SHP77 treated with DMSO at 0.1 percent for 48 hours (cell line): ENCODE results near the gene MN1.

ENCODE experiments used
- DNase-seq: peaks from one replicate; lab custom pipeline; 2025; lab: John Stamatoyannopoulos, UW

Gene MN1

DNA sequence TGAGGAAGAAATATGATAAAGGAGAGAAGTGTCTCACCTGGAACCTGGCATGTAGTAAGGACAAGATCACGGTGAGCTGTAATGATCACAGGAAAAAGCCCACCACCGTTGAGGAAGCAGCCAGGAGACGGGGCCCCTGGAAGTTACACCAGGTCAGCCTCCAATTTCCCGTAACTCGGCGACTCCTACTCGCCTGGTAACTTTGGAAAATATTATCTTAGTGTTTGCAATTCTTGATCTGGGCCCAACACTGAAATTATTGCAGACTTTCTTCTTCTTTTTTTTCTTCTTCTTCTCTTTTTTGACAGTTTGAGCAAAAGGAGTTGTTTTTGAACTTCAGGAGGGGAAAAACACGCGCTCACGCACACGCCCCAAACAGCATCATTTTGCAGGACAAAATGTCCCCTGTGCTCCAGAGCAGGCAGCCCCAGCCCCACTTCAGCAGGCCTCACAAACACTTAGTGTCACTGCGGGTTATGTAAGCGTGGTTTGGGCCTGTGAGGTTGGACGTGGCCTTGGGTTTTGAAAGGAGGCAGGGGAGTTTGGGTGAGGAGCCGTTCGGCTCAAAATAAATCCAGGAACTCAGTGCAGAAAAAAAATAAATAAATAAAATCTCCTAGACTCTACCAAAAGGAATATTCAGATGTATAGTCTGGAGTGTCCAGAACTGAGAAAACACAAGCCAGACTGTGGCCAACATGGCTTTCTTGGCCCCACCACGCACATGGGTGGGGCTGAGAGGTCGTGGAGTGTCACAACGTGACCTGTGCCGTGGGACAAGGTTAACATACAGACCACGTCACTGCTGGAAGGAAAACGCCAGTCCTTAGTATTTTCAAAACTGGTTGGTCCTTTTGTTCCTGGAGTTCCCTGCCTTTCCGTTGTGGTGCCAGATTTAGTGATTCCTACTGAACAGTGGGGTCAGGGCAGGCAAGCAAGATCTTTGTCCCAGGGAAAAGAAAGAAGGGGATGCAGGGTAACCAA, 26.3 kb upstream of the MN1 start:
- no peak for DNase-seq

DNA sequence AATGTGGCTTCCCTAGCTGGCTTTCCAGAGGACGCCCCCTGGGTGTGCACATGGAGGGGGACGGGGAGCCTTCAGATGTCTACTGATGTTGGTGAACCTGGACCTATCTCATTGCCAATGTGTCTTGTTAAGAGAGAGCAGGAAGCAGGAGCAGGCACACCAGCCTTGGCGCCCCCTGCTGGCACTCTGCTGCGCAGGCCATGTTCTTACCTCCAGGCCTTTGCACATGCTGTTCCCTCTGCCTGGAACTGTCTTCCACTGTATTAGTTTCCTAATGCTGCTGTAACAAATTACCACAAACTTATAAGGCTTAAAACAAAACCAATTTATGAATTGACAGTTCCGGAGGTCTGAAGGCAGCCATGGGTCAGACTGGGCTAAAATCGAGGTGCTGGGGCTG, 23.6 kb upstream of the MN1 start:
- no peak for DNase-seq

- no peak for DNase-seq
These were observed 21.7 kb upstream of the MN1 start for GRCh38 chr22:27823221-27823620.

- DNase-seq = no peak
These were observed 19.6 kb upstream of the MN1 start for GRCh38 chr22:27820896-27821866.

DNA sequence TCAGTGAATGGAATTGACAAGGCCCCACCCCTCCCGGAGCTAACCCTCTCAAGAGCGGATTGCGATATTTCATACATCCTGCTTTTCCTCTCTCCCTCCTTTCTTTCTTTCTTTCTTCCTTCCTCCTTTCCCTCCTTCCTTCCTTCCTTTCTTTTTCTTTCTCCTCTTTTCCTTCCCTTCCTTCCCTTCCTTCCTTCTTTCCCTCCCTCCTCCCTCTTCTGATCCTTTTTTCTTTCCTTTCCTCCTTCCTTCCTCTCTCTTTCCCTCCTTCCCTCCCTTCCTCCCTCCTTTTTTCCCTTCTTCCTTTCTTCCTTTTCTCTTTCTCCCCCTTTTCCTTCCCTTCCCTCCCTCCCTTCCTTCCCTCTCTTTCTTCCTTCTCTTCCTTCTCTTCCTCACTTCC, 15.0 kb upstream of the MN1 start:
- DNase-seq = no peak

- no peak for DNase-seq
These were observed 14.4 kb upstream of the MN1 start for GRCh38 chr22:27815826-27816530.

- no peak for DNase-seq
These were observed 13.4 kb upstream of the MN1 start for GRCh38 chr22:27814993-27815392.

- no peak for DNase-seq
These were observed 10.2 kb upstream of the MN1 start for GRCh38 chr22:27811778-27812177.

DNA sequence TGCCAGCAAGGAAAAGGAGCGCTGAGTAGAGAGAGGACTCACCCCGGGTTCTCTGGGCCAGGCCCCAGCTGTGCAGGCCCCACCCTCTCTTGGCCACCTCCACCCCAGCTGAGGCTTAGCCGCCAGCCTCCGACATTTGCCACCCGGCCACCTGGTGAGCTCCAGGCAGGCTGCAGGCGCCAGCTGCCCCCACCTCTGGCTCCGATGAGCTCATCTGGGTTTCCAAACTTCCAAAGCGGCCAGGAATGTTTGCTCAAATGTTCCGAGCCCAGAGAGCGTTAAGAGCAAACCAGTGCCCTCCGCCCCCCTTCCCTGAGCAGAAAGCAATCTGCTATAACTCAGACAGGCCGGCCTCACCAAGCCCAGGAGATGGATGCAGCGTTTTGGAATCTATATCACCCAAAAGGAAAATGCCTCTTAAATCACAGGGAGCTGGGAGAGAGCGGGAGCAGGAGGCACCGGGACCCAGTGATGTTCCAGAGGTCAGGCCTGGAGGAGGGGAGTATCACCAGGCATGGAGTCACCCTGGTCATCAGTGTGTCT, 9.1 kb upstream of the MN1 start:
- peak; percentile 4 for DNase-seq

DNA sequence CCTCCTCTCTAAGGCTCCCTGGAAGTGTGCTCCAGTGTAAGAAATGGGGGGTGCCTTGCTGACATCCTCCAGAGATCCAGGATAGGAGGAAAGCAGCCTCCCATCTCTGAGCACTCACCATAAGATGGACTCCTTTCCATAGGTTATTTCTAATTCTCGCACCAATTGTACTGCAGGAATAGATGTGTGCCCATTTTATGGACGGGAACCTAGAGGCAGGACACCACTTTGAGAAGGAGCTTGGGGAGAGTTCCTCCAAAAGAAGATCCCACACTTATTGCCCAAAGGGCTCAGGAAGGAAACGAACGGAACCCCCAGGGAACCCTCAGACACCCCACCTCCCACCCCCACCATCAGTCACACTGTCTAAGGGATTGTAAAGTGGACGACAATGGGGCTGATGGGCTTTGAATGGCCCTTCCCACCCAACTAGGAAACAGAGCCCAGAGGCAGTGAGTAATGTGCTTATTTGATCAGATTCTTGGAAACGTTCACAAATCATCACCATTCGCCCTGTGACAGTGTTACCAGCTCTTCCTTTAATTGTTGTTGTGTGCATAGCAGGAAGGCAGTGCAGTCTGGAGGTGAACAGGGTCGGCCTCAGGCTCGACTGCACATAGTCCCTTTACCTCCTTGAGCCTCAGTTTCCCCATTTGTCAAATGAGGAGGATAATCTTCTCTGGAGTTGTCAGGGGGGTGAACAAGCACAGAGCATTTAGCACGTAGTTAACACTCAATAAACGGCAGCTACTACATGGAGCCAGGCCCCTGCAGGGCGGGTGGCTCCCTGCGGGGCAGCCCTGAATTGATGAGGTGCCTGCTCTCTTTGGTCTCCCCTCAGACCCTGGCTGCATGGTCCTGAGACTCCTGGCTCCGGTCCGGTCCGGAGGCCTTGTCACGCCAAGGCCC, 8.4 kb upstream of the MN1 start:
- no peak for DNase-seq

GRCh38 chr22:27809226-27809603, 7.7 kb upstream of the MN1 start:
- no peak for DNase-seq

DNA sequence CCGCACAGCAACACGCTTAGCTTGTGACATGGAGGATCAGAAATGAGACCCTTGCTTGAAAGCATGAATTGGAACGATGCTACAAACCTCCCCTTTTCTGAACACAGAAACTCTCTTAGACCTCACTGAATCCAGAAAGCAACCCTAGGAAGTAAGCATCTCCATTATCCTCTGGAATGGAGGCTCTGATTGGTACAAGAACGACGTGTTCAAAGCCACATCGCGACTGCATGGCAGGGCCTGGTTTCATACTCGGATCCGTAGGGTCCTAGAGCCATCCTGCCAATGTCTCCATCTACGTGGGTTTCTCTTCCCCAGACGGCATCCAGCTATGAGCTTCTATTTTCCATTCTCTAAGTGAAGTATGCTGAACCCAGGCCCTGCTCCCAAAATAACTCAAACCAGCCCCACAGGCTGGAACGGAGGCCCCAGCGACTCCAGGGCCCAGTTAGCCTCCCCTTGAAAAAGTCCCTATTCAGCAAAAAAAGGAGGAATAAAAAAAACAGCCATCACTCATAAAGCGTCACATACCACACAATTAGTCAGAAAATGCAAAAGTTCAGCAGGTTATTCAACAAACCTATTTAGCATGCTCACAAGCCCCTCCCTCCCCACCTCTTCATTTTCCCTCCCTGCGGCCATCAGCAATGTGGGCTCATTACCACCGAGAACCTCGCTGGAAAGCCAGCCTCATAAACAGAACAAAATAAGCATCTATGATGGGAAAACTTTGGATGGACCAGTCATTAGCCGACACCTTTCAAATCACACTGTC, 7.1 kb upstream of the MN1 start:
- DNase-seq = no peak

DNA sequence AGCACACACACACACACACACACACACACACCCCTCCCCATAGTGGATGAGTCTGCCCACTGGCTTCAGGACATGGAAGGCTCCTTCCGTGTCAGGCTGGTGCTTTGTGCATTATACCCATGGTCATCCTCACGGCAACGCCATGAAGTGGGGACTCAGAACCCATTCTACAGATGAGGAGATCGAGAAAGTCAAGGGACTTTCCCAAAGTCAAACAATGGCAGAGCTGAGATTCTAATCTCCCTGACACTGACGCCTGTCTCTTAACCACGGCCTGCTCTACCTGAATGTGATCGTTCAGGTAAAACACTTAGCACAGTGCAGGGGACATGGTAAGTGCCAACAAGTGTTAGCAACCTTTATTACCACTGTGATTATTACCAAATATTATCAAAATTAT, 4.3 kb upstream of the MN1 start:
- DNase-seq = no peak

GRCh38 chr22:27804470-27805297, 3.1 kb upstream of the MN1 start:
- DNase-seq = no peak

DNA sequence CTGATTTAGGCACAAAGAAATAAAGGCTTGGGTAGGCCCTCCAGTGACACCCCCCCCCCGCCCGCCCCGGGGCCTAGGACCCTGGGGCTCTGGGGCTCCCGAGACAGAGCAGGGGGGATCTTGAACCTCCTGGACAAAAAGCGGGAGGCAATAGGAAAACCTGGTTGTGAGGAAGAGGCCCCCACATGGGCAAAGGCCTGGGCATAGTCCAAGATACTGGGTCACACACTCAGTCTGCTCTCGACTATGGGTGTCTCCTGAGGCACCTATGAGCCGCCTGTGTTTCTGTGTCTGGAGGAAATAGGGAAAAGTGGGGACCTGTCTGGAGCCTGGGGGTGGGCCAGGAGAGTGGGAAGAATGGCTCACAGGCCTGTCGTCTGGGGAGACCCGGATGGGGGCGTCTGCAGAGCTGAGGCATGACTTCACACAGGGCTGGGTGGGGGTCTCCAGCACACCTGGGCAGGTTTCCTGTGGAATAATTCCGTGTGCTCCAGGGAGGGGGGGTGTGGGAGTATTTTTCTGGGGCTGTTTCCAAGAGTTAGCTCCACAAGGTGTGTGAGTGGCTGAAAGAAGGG, 2.4 kb upstream of the MN1 start:
- no peak for DNase-seq

- DNase-seq = no peak
These were observed 954 bp upstream of the MN1 start for GRCh38 chr22:27802346-27803073.

DNA sequence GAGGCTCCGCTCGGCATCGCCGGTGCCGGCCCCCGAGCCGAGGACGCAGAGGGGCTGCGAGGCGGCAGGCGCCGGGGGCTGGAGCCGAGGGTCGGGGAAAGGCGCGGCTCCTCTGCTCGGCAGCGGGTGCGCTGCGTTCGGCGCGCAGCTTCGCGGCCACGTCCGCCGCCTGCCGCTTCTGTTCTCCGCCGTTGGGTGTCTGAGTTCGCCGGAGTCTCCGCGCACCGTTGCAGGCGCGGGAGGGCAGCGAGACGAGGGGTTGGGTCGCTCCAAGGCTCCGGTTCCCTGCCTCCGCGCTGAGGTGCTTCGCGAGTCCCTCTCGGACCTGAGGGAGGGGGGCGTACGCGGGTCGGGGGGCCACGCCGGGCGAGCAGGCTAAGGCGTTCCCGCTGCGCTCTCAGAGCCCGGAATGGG, 347 bp downstream of the MN1 start:
- DNase-seq = no peak
